Astrocyte (in vitro differentiated cells and primary cell): ENCODE results near the gene GBGT1. TPM values are rescaled to one million over a fixed set of nuclear protein-coding genes. Genes with fewer than 3 reads are reported as not detected.
A peak's percentile ranks its signal among the peaks of the same experiment; 100 is the strongest.

Experiments
- DNase-seq: peaks from one replicate; pipeline ENCODE4 v3.0.0-alpha.2; 2010; ENCODE audit warnings: low read depth
- FAIRE-seq: peaks from 2 replicates; lab custom pipeline; 2011; peaks lifted over from hg19 to GRCh38; lab: Jason Lieb, UNC
- H2AFZ ChIP-seq: 2 replicates; pipeline ENCODE4 v1.6.0; 2012; ENCODE audit warnings: low read depth, low read length, inconsistent platforms
- H3K27ac ChIP-seq: 2 replicates; pipeline ENCODE4 v1.5.1; 2011; ENCODE audit warnings: low read depth, low read length, inconsistent platforms
- H3K27me3 ChIP-seq: 2 replicates; pipeline ENCODE4 v1.6.0; 2011; ENCODE audit warnings: low read length, inconsistent platforms; ENCODE audit not compliant: insufficient read depth
- H3K36me3 ChIP-seq: 2 replicates; pipeline ENCODE4 v1.5.1; 2011; ENCODE audit warnings: low read length, inconsistent platforms; ENCODE audit not compliant: insufficient read depth
- H3K4me1 ChIP-seq: 2 replicates; pipeline ENCODE4 v1.5.1; 2011; ENCODE audit warnings: low read length, inconsistent platforms; ENCODE audit not compliant: insufficient read depth
- H3K4me2 ChIP-seq: 2 replicates; pipeline ENCODE4 v1.6.0; 2012; ENCODE audit warnings: low read length, inconsistent platforms
- H3K4me3 ChIP-seq: 2 replicates; pipeline ENCODE4 v1.5.1; 2011; ENCODE audit warnings: low read depth, mild to moderate bottlenecking, low read length, inconsistent platforms; ENCODE audit not compliant: insufficient read depth
- H3K79me2 ChIP-seq: 2 replicates; pipeline ENCODE4 v1.6.0; 2012; ENCODE audit warnings: mild to moderate bottlenecking, low read length, inconsistent platforms; ENCODE audit not compliant: insufficient read depth
- H3K9ac ChIP-seq: 2 replicates; pipeline ENCODE4 v1.6.0; 2012; ENCODE audit warnings: mild to moderate bottlenecking, low read length, inconsistent platforms
- H3K9me3 ChIP-seq: 2 replicates; pipeline ENCODE4 v1.5.1; 2012; ENCODE audit warnings: low read depth, mild to moderate bottlenecking, low read length, inconsistent platforms; ENCODE audit not compliant: insufficient read depth
- H4K20me1 ChIP-seq: 2 replicates; pipeline ENCODE4 v1.6.0; 2012; ENCODE audit warnings: low read length, inconsistent platforms; ENCODE audit not compliant: insufficient read depth
- H3K27ac Mint-ChIP-seq: one replicate; pipeline ENCODE4 v1.8.0; 2021; ENCODE audit warnings: mild to moderate bottlenecking, mixed read lengths; ENCODE audit not compliant: unreplicated experiment
- H3K27me3 Mint-ChIP-seq: one replicate; pipeline ENCODE4 v1.8.0; 2021; ENCODE audit warnings: low read depth, mixed read lengths; ENCODE audit not compliant: unreplicated experiment
- H3K36me3 Mint-ChIP-seq: one replicate; pipeline ENCODE4 v1.8.0; 2021; ENCODE audit warnings: low read depth, mixed read lengths; ENCODE audit not compliant: unreplicated experiment
- H3K4me1 Mint-ChIP-seq: one replicate; pipeline ENCODE4 v1.8.0; 2021; ENCODE audit warnings: low read depth, mixed read lengths; ENCODE audit not compliant: unreplicated experiment
- H3K4me3 Mint-ChIP-seq: one replicate; pipeline ENCODE4 v1.8.0; 2021; ENCODE audit warnings: mild to moderate bottlenecking, moderate library complexity, mixed read lengths; ENCODE audit not compliant: unreplicated experiment
- H3K9me3 Mint-ChIP-seq: one replicate; pipeline ENCODE4 v1.8.0; 2021; ENCODE audit warnings: mild to moderate bottlenecking, mixed read lengths; ENCODE audit not compliant: unreplicated experiment
- CTCF ChIP-seq: IDR thresholded peaks from 2 replicates; pipeline ENCODE4 v1.5.1; 2011; ENCODE audit warnings: low read depth, mild to moderate bottlenecking, inconsistent platforms, low read length, moderate library complexity; ENCODE audit not compliant: insufficient read depth
- EZH2 ChIP-seq: IDR thresholded peaks from 2 replicates; pipeline ENCODE4 v1.6.1; 2012; ENCODE audit warnings: mild to moderate bottlenecking, low read length, inconsistent platforms; ENCODE audit not compliant: insufficient read depth
- total RNA-seq: library from RNA; stranded (reverse); gene quantifications from 2 replicates; pipeline ENCODE4 v1.2.1, GENCODE V29; 2021

GBGT1 gene
- total RNA-seq, 1 donor from 2014 or later = 8.5 TPM

- Histone ChIP-seq H4K20me1 (peaks cover 76% of the 10 kb centered on the region), H3K4me1 (peaks cover 42% of the 10 kb centered on the region), H3K79me2 (peaks cover 54% of the 10 kb centered on the region), H3K27ac (peak overlapping the region; percentile 2), H2AFZ (no peak overlapping the region), H3K4me3 (no peak overlapping the region), H3K9ac (peak overlapping the region; percentile 60), H3K9me3 (no peaks in the 10 kb centered on the region), H3K4me2 (peak overlapping the region; percentile 76), H3K36me3 (no peaks in the 10 kb centered on the region), H3K27me3 (no peaks in the 10 kb centered on the region)
- H3K9me3 Mint-ChIP-seq = no peaks in the 10 kb centered on the region
- peak overlapping the region; percentile 50 for H3K4me3 Mint-ChIP-seq
- H3K36me3 Mint-ChIP-seq = peaks cover 14% of the 10 kb centered on the region
- TF ChIP-seq CTCF = no peak
- no peak for TF ChIP-seq EZH2
- no peak for FAIRE-seq
- H3K27me3 Mint-ChIP-seq = no peaks in the 10 kb centered on the region
- DNase-seq = peak; percentile 83
- peaks cover 18% of the 10 kb centered on the region for H3K4me1 Mint-ChIP-seq
- H3K27ac Mint-ChIP-seq = peak overlapping the region; percentile 27
Measured at GRCh38 chr9:133113163-133113948, 50.4 kb downstream of the GBGT1 start.

- FAIRE-seq (no peak), DNase-seq (no peak)
- no peaks in the 10 kb centered on the region for H3K27me3 Mint-ChIP-seq
- Histone ChIP-seq H3K4me1 (peaks cover 42% of the 10 kb centered on the region), H4K20me1 (peaks cover 69% of the 10 kb centered on the region), H3K27me3 (no peaks in the 10 kb centered on the region), H3K27ac (no peak overlapping the region), H3K36me3 (no peaks in the 10 kb centered on the region), H2AFZ (no peak overlapping the region), H3K4me2 (peak overlapping the region; percentile 76), H3K4me3 (no peak overlapping the region), H3K9me3 (no peaks in the 10 kb centered on the region), H3K9ac (peak overlapping the region; percentile 60), H3K79me2 (peaks cover 47% of the 10 kb centered on the region)
- no peak overlapping the region for H3K27ac Mint-ChIP-seq
- TF ChIP-seq CTCF (no peak), EZH2 (no peak)
- no peak overlapping the region for H3K4me3 Mint-ChIP-seq
- peaks cover 16% of the 10 kb centered on the region for H3K4me1 Mint-ChIP-seq
- no peaks in the 10 kb centered on the region for H3K9me3 Mint-ChIP-seq
- peaks cover 16% of the 10 kb centered on the region for H3K36me3 Mint-ChIP-seq
Measured at GRCh38 chr9:133112663-133113026, 51.1 kb downstream of the GBGT1 start.
